Measurements from ENCODE around the gene PLEKHA4.

DNA sequence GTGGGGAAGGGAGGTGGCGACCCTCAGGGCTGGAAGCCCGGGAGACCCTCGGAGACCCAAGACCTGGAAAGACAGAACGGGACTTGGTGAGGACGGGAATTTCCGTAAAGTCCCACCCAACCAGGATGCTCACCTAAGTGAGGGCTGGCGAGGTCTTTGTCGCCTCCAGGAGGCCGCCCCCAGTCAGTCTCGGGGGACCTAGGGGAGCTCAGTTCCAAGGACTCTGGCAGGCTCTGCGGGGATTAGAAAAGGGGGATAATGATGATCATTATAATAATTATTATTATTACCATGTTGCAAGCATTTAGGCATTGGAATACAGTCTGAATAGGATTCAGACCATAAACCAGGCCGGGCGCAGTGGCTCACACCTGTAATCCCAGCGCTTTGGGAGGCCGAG lies 23.0 kb downstream of the PLEKHA4 start:
- TF ChIP-seq, protein P1, sequence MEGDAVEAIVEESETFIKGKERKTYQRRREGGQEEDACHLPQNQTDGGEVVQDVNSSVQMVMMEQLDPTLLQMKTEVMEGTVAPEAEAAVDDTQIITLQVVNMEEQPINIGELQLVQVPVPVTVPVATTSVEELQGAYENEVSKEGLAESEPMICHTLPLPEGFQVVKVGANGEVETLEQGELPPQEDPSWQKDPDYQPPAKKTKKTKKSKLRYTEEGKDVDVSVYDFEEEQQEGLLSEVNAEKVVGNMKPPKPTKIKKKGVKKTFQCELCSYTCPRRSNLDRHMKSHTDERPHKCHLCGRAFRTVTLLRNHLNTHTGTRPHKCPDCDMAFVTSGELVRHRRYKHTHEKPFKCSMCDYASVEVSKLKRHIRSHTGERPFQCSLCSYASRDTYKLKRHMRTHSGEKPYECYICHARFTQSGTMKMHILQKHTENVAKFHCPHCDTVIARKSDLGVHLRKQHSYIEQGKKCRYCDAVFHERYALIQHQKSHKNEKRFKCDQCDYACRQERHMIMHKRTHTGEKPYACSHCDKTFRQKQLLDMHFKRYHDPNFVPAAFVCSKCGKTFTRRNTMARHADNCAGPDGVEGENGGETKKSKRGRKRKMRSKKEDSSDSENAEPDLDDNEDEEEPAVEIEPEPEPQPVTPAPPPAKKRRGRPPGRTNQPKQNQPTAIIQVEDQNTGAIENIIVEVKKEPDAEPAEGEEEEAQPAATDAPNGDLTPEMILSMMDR (conservative IDR thresholded peaks at IDR 0.05; ENCODE audit: low read depth, low read length), result no peak
- no peak for TF ChIP-seq EZH2 (IDR thresholded peaks at IDR 0.05; ENCODE audit: borderline replicate concordance, low read depth, low read length, poor library complexity, severe bottlenecking)
